ENCODE results near the gene GDPD4.

GDPD4 gene

DNA sequence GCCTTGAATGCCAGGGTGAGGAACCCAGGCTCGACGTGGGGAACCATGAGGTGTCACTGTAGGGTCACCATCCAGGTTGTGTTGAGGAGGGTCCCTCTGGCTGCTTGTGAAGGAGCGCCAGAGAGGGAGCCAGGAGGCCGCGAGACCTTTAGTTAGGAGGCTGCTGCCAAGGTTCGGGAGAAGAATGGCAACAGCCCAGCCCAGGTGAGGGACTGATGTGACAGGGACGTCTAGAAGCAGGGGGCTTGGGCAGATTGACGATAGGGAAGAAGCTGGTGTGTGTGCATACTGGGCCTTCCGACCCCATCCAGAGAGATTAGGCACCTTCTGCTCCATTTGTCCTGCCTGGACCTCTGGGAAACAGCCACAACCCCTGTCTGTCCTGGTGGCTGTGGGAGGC lies 124.5 kb downstream of the GDPD4 start:
- in situ Hi-C loops (cut with MboI; ENCODE audit: low sequenced_read_pairs) = no loop called here

GRCh38 chr11:77175869-77176539 lies 125.5 kb downstream of the GDPD4 start:
- in situ Hi-C loops (cut with MboI; ENCODE audit: low sequenced_read_pairs) = no loop called here

GRCh38 chr11:77175021-77175842 lies 126.3 kb downstream of the GDPD4 start:
- in situ Hi-C loops (cut with MboI; ENCODE audit: low sequenced_read_pairs) = no loop called here

GRCh38 chr11:77174559-77174958 lies 126.9 kb downstream of the GDPD4 start:
- in situ Hi-C loops (cut with MboI; ENCODE audit: low sequenced_read_pairs) = no loop called here

- in situ Hi-C loops (cut with MboI; ENCODE audit: low sequenced_read_pairs) = no loop called here
These were observed 128.0 kb downstream of the GDPD4 start for GRCh38 chr11:77173494-77173893.

- in situ Hi-C loops (cut with MboI; ENCODE audit: low sequenced_read_pairs) = no loop called here
These were observed 128.9 kb downstream of the GDPD4 start for GRCh38 chr11:77172666-77172982.

- in situ Hi-C loops (cut with MboI; ENCODE audit: low sequenced_read_pairs) = no loop called here
These were observed 129.4 kb downstream of the GDPD4 start for GRCh38 chr11:77171885-77172665.

DNA sequence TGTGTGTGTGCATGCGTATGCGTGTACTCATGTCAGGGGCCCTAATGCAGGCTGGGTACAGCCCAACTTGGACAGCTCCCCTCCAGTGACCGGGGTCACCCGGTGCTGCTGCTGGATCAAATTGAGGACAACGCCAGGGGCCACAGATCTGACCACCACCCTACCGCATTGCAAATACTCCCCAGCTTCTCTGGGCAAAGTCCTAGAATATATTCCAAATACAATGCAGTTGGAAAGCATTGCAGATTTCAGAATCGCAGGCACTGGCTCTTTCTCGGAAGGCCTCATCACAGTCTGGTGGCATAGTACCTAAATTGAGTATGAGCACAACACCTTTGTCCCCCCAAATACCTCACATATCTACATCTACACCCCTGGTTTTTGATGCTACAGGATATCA lies 130.2 kb downstream of the GDPD4 start:
- in situ Hi-C loops (cut with MboI; ENCODE audit: low sequenced_read_pairs) = no loop called here

GRCh38 chr11:77170107-77170506 lies 131.4 kb downstream of the GDPD4 start:
- in situ Hi-C loops (cut with MboI; ENCODE audit: low sequenced_read_pairs) = no loop called here

GRCh38 chr11:77167791-77168190 lies 133.7 kb downstream of the GDPD4 start:
- in situ Hi-C loops (cut with MboI; ENCODE audit: low sequenced_read_pairs) = no loop called here

DNA sequence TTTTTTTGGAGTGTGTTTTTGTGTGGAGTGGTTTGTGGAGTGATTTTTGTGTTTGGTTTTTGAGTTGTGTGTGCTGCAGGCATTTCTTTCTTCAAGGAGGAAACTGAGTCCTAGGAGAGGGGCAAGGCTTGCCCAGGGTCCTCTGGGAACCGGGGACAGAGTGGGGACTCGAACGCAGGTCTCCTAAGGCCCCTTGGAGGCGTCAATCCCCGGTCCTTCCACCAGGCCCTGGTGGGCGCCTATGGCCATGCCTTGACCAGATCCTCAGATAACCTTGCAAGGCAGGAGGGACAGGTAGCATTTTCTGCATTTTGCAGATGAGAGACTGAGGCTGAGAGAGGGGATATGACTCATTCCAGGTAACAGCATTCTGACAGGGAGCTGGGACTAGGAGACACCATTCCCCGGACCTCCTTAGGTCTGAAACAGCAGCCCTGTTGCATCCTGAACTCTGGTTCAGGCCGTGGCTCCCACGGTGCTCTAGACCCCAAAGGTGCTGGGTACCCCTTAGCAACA lies 134.3 kb downstream of the GDPD4 start:
- in situ Hi-C loops (cut with MboI; ENCODE audit: low sequenced_read_pairs) = no loop called here

Data from HL-60/S4 treated with phorbol 12-myristate 13-acetate at 8.2 ng/mL for 4 days and 3 days (cell line).